GM06990 (cell line): Measurements from ENCODE around the gene ARF1.
A peak's percentile ranks its signal among the peaks of the same experiment; 100 is the strongest.

ENCODE experiments used
- DNase-seq: peaks from one replicate; pipeline ENCODE4 v3.0.0-alpha.2; 2011; ENCODE audit not compliant: insufficient read length; ENCODE audit errors: extremely low read depth
- H3K27me3 ChIP-seq: replicated peaks from 2 replicates; pipeline ENCODE4 v1.6.0; 2011; ENCODE audit warnings: low read length; ENCODE audit not compliant: control insufficient read depth, insufficient read depth
- H3K36me3 ChIP-seq: 2 replicates; pipeline ENCODE4 v1.5.1; 2011; ENCODE audit warnings: low read length; ENCODE audit not compliant: control insufficient read depth, insufficient read depth
- H3K4me3 ChIP-seq: replicated peaks from 2 replicates; pipeline ENCODE4 v1.5.1; 2011; ENCODE audit warnings: low read depth, mild to moderate bottlenecking, control low read depth, low read length
- TF ChIP-seq, protein P1 (sequence below): IDR thresholded peaks from 2 replicates; pipeline ENCODE4 v1.5.1; 2011; ENCODE audit warnings: low read length, control low read depth, mild to moderate bottlenecking, inconsistent platforms; ENCODE audit not compliant: insufficient read depth, poor library complexity, severe bottlenecking

Gene ARF1

DNA sequence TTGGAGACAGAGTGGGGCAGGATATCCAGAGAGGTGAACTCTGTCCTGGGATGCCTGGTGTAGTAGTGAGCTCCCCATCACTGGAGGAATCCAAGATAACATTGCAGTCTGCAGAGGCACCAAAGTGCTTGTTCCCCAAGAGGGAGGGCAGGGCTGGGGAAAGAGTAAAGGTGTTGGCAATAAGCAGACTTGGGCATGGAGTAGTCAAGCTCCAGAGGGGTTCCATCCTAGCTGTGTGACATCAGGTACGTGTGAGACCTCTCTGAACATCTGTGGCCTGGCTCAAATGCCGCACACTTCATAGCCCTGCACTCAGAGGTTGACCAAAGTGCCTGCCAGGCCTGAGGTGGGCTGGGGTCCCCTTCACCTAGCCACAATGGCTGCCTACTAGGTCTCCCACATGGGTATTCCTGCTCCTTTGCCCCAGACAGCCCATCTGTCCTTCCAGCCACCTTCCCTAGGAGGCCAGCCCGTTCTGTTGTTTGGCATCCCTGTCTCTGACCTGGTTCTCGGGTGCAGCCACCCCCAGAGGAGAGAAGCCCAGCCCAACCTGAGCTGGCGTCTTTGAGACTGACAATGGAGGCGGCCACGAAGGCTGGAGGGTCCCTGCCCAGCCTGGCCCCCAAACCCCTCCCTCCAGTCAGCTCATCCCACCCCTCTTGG, 2.8 kb upstream of the ARF1 start:
- TF ChIP-seq, protein P1, sequence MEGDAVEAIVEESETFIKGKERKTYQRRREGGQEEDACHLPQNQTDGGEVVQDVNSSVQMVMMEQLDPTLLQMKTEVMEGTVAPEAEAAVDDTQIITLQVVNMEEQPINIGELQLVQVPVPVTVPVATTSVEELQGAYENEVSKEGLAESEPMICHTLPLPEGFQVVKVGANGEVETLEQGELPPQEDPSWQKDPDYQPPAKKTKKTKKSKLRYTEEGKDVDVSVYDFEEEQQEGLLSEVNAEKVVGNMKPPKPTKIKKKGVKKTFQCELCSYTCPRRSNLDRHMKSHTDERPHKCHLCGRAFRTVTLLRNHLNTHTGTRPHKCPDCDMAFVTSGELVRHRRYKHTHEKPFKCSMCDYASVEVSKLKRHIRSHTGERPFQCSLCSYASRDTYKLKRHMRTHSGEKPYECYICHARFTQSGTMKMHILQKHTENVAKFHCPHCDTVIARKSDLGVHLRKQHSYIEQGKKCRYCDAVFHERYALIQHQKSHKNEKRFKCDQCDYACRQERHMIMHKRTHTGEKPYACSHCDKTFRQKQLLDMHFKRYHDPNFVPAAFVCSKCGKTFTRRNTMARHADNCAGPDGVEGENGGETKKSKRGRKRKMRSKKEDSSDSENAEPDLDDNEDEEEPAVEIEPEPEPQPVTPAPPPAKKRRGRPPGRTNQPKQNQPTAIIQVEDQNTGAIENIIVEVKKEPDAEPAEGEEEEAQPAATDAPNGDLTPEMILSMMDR: no peak
- H3K4me3 ChIP-seq: no peak overlapping the region
- no peaks in the 10 kb centered on the region for H3K27me3 ChIP-seq
- no peaks in the 10 kb centered on the region; the same call in 1 of the 2 replicates for H3K36me3 ChIP-seq
- no peak for DNase-seq

DNA sequence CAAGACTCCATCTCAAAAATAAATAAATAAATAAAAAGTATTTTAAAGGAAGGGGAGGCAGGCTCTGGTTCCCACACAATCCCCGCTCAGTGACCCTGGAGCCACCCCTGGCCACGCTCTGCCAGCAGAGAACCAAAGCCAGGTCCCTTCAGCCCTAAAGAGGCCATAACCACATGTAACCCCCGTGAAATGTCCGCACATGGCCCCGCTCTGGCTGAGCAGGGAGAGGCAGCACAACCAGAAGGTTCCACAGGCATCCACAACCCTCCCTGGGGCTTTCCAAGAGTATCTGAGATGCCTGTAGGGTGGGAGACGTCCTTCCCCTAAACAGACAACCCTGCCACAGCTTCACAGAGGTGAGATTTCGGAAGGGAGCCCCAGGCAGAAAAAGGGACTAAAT, 1.4 kb upstream of the ARF1 start:
- DNase-seq: no peak
- Histone ChIP-seq H3K4me3 (peak overlapping the region; percentile 86), H3K36me3 (no peaks in the 10 kb centered on the region; the same call in 1 of the 2 replicates), H3K27me3 (no peaks in the 10 kb centered on the region)
- TF ChIP-seq, protein P1: no peak

DNA sequence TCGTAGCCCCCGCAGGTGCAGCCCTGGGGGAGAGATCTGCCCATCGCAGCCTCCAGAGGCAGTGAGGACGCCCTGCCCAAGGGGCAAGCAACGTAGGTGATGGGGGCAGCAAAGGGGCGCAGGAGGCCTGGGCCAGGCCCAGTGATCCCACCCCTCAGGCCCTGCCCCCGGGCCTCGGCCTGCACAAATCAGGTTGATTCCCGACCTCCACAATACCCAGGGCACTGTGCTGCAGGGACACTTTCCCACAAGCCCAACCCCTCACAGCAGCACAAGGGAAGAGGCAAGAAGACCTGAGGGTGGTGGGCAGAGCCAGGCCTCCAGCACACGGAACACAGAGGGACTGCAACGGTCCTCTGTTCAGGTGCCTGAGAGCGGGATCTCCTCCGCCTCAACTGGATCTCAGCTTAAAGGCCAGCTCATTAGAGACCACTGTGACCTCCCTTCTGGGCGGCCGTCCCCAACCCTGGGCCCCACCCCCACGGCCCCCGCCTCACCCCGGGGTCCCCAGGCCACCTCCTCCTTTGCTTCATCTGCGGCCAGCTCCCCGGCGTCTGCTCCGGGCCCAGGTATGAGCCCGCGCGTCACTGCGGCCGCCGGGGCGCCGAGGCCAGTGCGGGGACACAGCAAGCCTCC, 812 bp upstream of the ARF1 start:
- H3K36me3 ChIP-seq: no peaks in the 10 kb centered on the region; the same call in 1 of the 2 replicates
- peak; percentile 43 for DNase-seq
- no peaks in the 10 kb centered on the region for H3K27me3 ChIP-seq
- TF ChIP-seq, protein P1: no peak
- peak overlapping the region; percentile 86 for H3K4me3 ChIP-seq

DNA sequence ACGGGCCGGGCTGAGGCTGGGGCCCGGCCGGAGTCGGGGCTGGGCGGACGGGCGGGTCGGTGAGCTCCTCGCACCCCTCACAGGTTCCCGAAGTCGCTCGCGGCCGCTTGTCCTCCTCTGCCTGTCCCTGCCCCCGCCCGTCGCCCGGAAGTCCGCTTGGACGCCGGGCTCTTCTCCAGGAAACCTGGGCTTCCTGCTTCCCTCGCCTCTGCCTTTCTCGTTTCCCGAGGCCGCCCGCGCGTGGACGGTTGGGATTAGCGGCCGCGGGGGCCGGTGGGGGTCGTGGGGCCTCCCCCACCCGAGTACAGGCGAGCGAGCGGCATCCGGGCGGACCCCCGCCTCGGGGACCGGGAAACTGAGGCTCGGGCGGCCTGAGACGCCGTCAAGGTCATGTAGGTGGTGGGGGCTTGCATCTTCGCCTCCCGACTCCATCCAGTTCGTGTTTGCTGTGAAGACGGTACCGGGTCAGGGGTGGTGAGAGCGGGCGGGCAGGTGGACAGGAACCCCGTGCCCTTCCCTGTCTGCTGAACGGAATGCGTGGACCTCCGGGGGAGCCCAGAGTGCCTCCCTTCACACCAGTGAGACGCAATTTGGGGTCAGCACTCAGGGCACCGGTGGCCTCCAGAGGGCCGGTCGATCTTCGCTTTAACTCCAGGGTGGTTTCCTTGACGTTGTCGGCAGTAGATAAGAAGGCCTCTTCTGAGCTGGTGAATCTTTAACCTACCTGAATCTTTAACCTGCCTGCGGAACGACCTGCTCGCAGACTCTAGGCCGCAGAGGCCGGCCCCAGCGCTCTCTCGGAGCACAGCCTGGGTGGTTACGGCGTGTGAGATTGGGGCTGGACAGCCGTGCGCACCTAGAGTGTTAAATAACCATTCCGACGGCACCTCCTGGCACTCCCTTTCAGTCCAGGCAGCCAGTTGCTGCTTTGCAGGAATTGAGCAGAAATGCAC, 686 bp downstream of the ARF1 start:
- Histone ChIP-seq H3K27me3 (no peaks in the 10 kb centered on the region), H3K36me3 (peaks cover 4% of the 10 kb centered on the region), H3K4me3 (peak overlapping the region; percentile 99)
- TF ChIP-seq, protein P1: no peak
- DNase-seq: peak; percentile 63

DNA sequence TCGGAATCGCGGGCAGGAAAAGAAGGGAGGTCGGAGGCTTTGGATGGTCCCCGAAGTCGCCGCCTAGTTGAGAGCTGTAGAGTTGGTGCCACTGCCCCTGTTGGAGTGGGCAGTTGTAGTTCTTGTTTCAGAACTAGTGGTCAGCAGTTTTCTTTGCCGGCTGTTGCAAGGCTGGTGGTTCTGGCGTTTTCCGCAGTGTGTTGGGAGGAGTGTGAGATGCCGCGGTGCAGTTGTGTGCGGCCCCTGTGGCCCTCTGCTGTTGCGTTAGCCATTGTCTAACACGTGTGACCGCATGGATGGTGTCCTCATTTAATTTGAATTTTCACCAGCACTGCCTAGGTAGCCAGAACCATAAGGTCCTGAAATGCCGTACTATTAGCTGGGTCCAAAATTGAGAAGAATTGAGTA, 1.4 kb downstream of the ARF1 start:
- TF ChIP-seq, protein P1: no peak
- no peak for DNase-seq
- Histone ChIP-seq H3K36me3 (peaks cover 7% of the 10 kb centered on the region), H3K4me3 (peak overlapping the region; percentile 99), H3K27me3 (no peaks in the 10 kb centered on the region)
